B cell (primary cell): ENCODE results near the gene LRRC3. TPM values are rescaled to one million over a fixed set of nuclear protein-coding genes. Genes with fewer than 3 reads are reported as not detected.

Source experiments
- ATAC-seq: fragments of 200-7000 bp; cut with Tn5 transposase; one replicate; pipeline ENCODE4 v1.10.0; 2021; ENCODE audit warnings: low read depth, mild to moderate bottlenecking, moderate number of reproducible peaks, moderate library complexity
- CTCF ChIA-PET: fragments of 350-600 bp; sonication (Branson Sonifier 250); formaldehyde crosslinking; loops from one replicate; lab custom pipeline; 2021; ENCODE audit warnings: antibody characterized with exemption, inconsistent platforms; lab: Charles Lee
- POLR2A ChIA-PET: fragments of 350-600 bp; sonication (Branson Sonifier 250); formaldehyde crosslinking; loops from one replicate; lab custom pipeline; 2021; ENCODE audit warnings: antibody characterized with exemption; lab: Charles Lee
- DNase-seq: peaks from one replicate; pipeline ENCODE4 v3.0.0; 2013
- H2AFZ ChIP-seq: 2 replicates; pipeline ENCODE4 v1.6.1; 2012; ENCODE audit warnings: mild to moderate bottlenecking, low read depth, low read length; ENCODE audit not compliant: insufficient read depth, poor library complexity, severe bottlenecking
- H3K27ac ChIP-seq, 2 donors: 1 replicate in 1 of 2; 2 replicates in 1 of 2; pipeline ENCODE4 v1.5.1; 2012 to 2013; ENCODE audit warnings: low read length in 2 of 2, mild to moderate bottlenecking in 2 of 2, moderate library complexity in 1 of 2
- H3K27me3 ChIP-seq, 4 experiments: fragments of 200-600 bp in 1 of 4; sonication (generic) in 1 of 4; replicated peaks in 1 of 4; 1 replicate in 2 of 4; 2 replicates in 2 of 4; pipeline versions ENCODE4 v1.6.1 to v1.7.0; 2013 to 2016; ENCODE audit warnings: low read length in 3 of 4, mild to moderate bottlenecking in 2 of 4, mixed read lengths in 1 of 4, moderate library complexity in 1 of 4; ENCODE audit not compliant: insufficient read depth in 4 of 4, control insufficient read depth in 3 of 4; ENCODE audit errors: control extremely low read depth in 1 of 4
- H3K36me3 ChIP-seq, 2 experiments: replicated peaks in 1 of 2; 1 replicate in 1 of 2; 2 replicates in 1 of 2; pipeline versions ENCODE4 v1.6.1 to v1.7.1; 2013; ENCODE audit warnings: low read length in 1 of 2; ENCODE audit not compliant: insufficient read depth in 2 of 2, control insufficient read depth in 1 of 2; ENCODE audit errors: control extremely low read depth in 1 of 2, extremely low read depth in 1 of 2
- H3K4me1 ChIP-seq, 2 donors: fragments of 200-600 bp in 1 of 2; sonication (generic) in 1 of 2; 1 replicate in 1 of 2; 2 replicates in 1 of 2; pipeline versions ENCODE4 v1.5.1 to v1.6.1; 2013 to 2017; ENCODE audit warnings: low read length in 2 of 2; ENCODE audit not compliant: control insufficient read depth in 2 of 2, insufficient read depth in 2 of 2
- H3K4me2 ChIP-seq: replicated peaks from 2 replicates; pipeline ENCODE3; 2012; ENCODE audit warnings: mild to moderate bottlenecking, low read depth, low read length; ENCODE audit not compliant: poor library complexity, severe bottlenecking
- H3K4me3 ChIP-seq, 5 experiments: fragments of 200-600 bp in 1 of 5; sonication (generic) in 1 of 5; 1 replicate in 3 of 5; 2 replicates in 2 of 5; pipeline versions ENCODE4 v1.5.1 to v1.7.0; 2011 to 2016; ENCODE audit warnings: low read length in 4 of 5, mild to moderate bottlenecking in 4 of 5, low read depth in 2 of 5, control low read depth in 1 of 5, moderate library complexity in 1 of 5; ENCODE audit not compliant: insufficient read depth in 1 of 5; ENCODE audit errors: control extremely low read depth in 1 of 5, extremely low read depth in 1 of 5
- H3K79me2 ChIP-seq: fragments of 200-600 bp; sonication (generic); one replicate; pipeline ENCODE4 v1.6.0; 2016; ENCODE audit warnings: low read length; ENCODE audit not compliant: control insufficient read depth, insufficient read depth
- H3K9ac ChIP-seq: fragments of 200-600 bp; sonication (generic); 2 replicates; pipeline ENCODE4 v1.6.1; 2017; ENCODE audit warnings: mild to moderate bottlenecking, low read length, moderate library complexity
- H3K9me3 ChIP-seq, 3 donors: one replicate each; pipeline versions ENCODE4 v1.6.1 to v1.7.1; 2013; ENCODE audit warnings: low read length in 2 of 3; ENCODE audit not compliant: control insufficient read depth in 2 of 3, insufficient read depth in 1 of 3; ENCODE audit errors: control extremely low read depth in 1 of 3
- H4K20me1 ChIP-seq: 2 replicates; pipeline ENCODE4 v1.6.0; 2012; ENCODE audit warnings: mild to moderate bottlenecking, low read length; ENCODE audit not compliant: insufficient read depth, control insufficient read depth, poor library complexity, severe bottlenecking
- H3K27ac Mint-ChIP-seq: one replicate; pipeline ENCODE4 v1.8.0; 2021; ENCODE audit warnings: mixed read lengths
- H3K27me3 Mint-ChIP-seq: one replicate; pipeline ENCODE4 v1.8.0; 2021; ENCODE audit warnings: mixed read lengths
- H3K4me1 Mint-ChIP-seq: one replicate; pipeline ENCODE4 v1.8.0; 2021; ENCODE audit warnings: mixed read lengths
- H3K4me3 Mint-ChIP-seq: one replicate; pipeline ENCODE4 v1.8.0; 2021; ENCODE audit warnings: mixed read lengths
- H3K9me3 Mint-ChIP-seq: one replicate; pipeline ENCODE4 v1.8.0; 2022; ENCODE audit warnings: mixed read lengths; ENCODE audit not compliant: insufficient read depth
- EZH2 ChIP-seq: IDR thresholded peaks from 2 replicates; pipeline ENCODE4 v1.6.1; 2012; ENCODE audit warnings: borderline replicate concordance, low read depth, mild to moderate bottlenecking, moderate library complexity, low read length; ENCODE audit not compliant: insufficient read depth, poor library complexity, severe bottlenecking
- WGBS: methylation state at CpG from one replicate; pipeline ENCODE4 v1.1.5; 2013; ENCODE audit warnings: missing lambda C conversion rate; ENCODE audit not compliant: insufficient coverage; 5-methylcytosine and 5-hydroxymethylcytosine counted together
- intact Hi-C: fragments of 100-400 bp; cut with micrococcal nuclease; formaldehyde crosslinking; loops from one replicate; pipeline ENCODE4 v1.10.0; 2022
- polyA plus RNA-seq: library from polyadenylated mRNA; depleted of rRNA; stranded (reverse); fragments of >200 nt; gene quantifications from 2 replicates; pipeline ENCODE4 v1.2.3, GENCODE V29; 2012
- total RNA-seq, 2 donors: library from RNA; stranded (reverse); fragments of 120-200 nt in 1 of 2; gene quantifications; 1 replicate in 1 of 2; 2 replicates in 1 of 2; pipeline versions ENCODE4 v1.2.3 to v1.2.4, GENCODE V29; 2013 to 2022
- TF ChIP-seq, protein P1 (sequence below): fragments of 200-600 bp; IDR thresholded peaks from one replicate; pipeline ENCODE4 v1.8.0; 2022; ENCODE audit warnings: antibody characterized with exemption, mild to moderate bottlenecking

LRRC3 gene
- total and polyA plus RNA-seq, 2 donors (not counting 1 experiment from before 2014, with no cell fraction given): 0.46 to 3.3 TPM

DNA sequence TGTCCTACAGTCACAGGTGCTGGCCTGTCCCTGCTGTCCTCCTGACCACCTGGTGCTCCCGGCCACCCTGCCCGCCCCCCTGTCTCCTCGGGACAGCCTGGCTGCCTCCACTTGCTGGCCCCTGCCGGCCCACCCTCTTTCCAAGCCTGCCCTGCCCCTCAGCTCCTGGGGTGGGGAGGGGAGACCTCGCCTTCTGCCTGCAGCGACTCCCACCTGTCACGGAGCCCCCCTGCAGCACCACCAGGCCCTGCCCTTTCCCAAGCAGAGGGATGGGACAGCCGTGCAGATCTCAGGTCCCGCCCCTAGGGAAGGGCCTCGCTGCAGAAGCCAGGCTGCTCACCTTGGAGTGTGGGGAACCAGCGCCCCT, 7.5 kb downstream of the LRRC3 start:
- H3K4me1 ChIP-seq: no peaks in the 10 kb centered on the region
- ATAC-seq (no peak), DNase-seq (no peak)
- H3K9me3 ChIP-seq: no peaks in the 10 kb centered on the region
- H3K4me3 ChIP-seq: no peak overlapping the region
- ChIA-PET POLR2A (no interaction called here), CTCF (no interaction called here)
- Mint-ChIP-seq H3K27me3 (no peaks in the 10 kb centered on the region), H3K9me3 (no peaks in the 10 kb centered on the region), H3K4me1 (no peaks in the 10 kb centered on the region), H3K27ac (no peak overlapping the region), H3K4me3 (no peak overlapping the region)
- no peaks in the 10 kb centered on the region for H4K20me1 ChIP-seq
- H3K27me3 ChIP-seq: no peaks in the 10 kb centered on the region
- 96% methylated on average over 7 of the region's 11 CpGs for WGBS
- no peaks in the 10 kb centered on the region for H3K36me3 ChIP-seq
- no peak overlapping the region for H2AFZ ChIP-seq
- intact Hi-C loops: no loop called here
- no peaks in the 10 kb centered on the region for H3K79me2 ChIP-seq
- H3K9ac ChIP-seq: no peak overlapping the region
- H3K4me2 ChIP-seq: no peak overlapping the region
- TF ChIP-seq, protein P1, sequence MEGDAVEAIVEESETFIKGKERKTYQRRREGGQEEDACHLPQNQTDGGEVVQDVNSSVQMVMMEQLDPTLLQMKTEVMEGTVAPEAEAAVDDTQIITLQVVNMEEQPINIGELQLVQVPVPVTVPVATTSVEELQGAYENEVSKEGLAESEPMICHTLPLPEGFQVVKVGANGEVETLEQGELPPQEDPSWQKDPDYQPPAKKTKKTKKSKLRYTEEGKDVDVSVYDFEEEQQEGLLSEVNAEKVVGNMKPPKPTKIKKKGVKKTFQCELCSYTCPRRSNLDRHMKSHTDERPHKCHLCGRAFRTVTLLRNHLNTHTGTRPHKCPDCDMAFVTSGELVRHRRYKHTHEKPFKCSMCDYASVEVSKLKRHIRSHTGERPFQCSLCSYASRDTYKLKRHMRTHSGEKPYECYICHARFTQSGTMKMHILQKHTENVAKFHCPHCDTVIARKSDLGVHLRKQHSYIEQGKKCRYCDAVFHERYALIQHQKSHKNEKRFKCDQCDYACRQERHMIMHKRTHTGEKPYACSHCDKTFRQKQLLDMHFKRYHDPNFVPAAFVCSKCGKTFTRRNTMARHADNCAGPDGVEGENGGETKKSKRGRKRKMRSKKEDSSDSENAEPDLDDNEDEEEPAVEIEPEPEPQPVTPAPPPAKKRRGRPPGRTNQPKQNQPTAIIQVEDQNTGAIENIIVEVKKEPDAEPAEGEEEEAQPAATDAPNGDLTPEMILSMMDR: no peak
- TF ChIP-seq EZH2: no peak
- H3K27ac ChIP-seq: no peak overlapping the region

DNA sequence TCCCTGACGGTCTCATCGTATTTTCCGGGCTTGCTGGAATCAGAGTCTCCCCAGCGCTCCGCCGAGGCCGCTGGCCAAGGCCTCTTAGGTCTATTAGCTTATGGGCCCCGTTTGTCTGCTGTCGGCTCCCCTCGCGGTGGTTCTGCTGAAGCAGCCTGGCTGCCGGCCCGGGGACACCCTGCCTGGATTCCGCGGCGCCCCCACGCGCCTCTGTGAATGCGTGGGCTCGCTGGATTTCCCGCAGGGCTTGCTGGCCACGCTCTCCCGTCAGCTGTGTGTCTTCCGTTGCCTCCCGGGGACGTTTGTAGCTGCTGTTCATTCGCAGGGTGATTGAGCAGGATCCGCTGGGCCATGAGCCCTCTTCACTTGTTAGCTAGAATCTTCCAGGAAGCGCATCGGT, 8.4 kb downstream of the LRRC3 start:
- WGBS: 83% methylated on average over 30 of the region's 30 CpGs
- no peaks in the 10 kb centered on the region for H3K4me1 ChIP-seq
- no peaks in the 10 kb centered on the region for H3K9me3 ChIP-seq
- DNase-seq (no peak), ATAC-seq (no peak)
- no peak overlapping the region for H3K4me3 Mint-ChIP-seq
- no peak overlapping the region for H3K9ac ChIP-seq
- H2AFZ ChIP-seq: no peak overlapping the region
- H4K20me1 ChIP-seq: no peaks in the 10 kb centered on the region
- no peak overlapping the region for H3K4me3 ChIP-seq
- H3K4me1 Mint-ChIP-seq: no peaks in the 10 kb centered on the region
- no peaks in the 10 kb centered on the region for H3K27me3 Mint-ChIP-seq
- H3K4me2 ChIP-seq: no peak overlapping the region
- no peak overlapping the region for H3K27ac ChIP-seq
- ChIA-PET POLR2A (no interaction called here), CTCF (no interaction called here)
- H3K9me3 Mint-ChIP-seq: no peaks in the 10 kb centered on the region
- intact Hi-C loops: no loop called here
- no peak overlapping the region for H3K27ac Mint-ChIP-seq
- H3K79me2 ChIP-seq: no peaks in the 10 kb centered on the region
- TF ChIP-seq EZH2: no peak
- TF ChIP-seq, protein P1: no peak
- no peaks in the 10 kb centered on the region for H3K27me3 ChIP-seq
- H3K36me3 ChIP-seq: no peaks in the 10 kb centered on the region
